HepG2 (cell line): ENCODE measurements around the gene FBXO28. TPM values are rescaled to one million over a fixed set of nuclear protein-coding genes. Genes with fewer than 3 reads are reported as not detected.

Experiments
- ARID5B ChIP-seq: IDR thresholded peaks from 2 replicates; pipeline ENCODE4 v1.4.0; 2020; ENCODE audit warnings: mild to moderate bottlenecking, missing genetic modification reagents
- NFYB ChIP-seq: sonication (generic); formaldehyde crosslinking; IDR thresholded peaks from 2 replicates; pipeline ENCODE4 v1.4.0; 2020; ENCODE audit warnings: missing genetic modification reagents
- PHB2 ChIP-seq: fragments of 450-650 bp; IDR thresholded peaks from 2 replicates; pipeline ENCODE4 v1.6.1; 2018; ENCODE audit not compliant: partially characterized antibody
- PHF8 ChIP-seq: sonication (generic); formaldehyde crosslinking; IDR thresholded peaks from 2 replicates; pipeline ENCODE4 v1.5.0; 2020; ENCODE audit warnings: missing genetic modification reagents
- PREB ChIP-seq: sonication (generic); formaldehyde crosslinking; IDR thresholded peaks from 2 replicates; pipeline ENCODE4 v1.4.0; 2020; ENCODE audit warnings: missing genetic modification reagents
- SSRP1 ChIP-seq: IDR thresholded peaks from 2 replicates; pipeline ENCODE4 v1.6.1; 2016; ENCODE audit warnings: control low read depth
- TCF7 ChIP-seq: sonication (generic); IDR thresholded peaks from 2 replicates; pipeline ENCODE4 v1.6.1; 2016; ENCODE audit warnings: antibody characterized with exemption, low read depth
- ZNF570 ChIP-seq: sonication (generic); formaldehyde crosslinking; IDR thresholded peaks from 2 replicates; pipeline ENCODE4 v1.4.0; 2020; ENCODE audit warnings: mild to moderate bottlenecking, missing genetic modification reagents, borderline replicate concordance
- ZNF589 ChIP-seq: sonication (generic); formaldehyde crosslinking; conservative IDR thresholded peaks from 2 replicates; pipeline ENCODE4 v1.8.0; 2022; ENCODE audit warnings: mild to moderate bottlenecking, moderate library complexity, missing genetic modification reagents
- ZNF703 ChIP-seq: sonication (generic); formaldehyde crosslinking; IDR thresholded peaks from 2 replicates; pipeline ENCODE4 v1.5.1; 2020; ENCODE audit warnings: missing genetic modification reagents, mild to moderate bottlenecking, moderate library complexity, borderline replicate concordance
- ZNF878 ChIP-seq: sonication (generic); formaldehyde crosslinking; IDR thresholded peaks from 2 replicates; pipeline ENCODE4 v1.8.1; 2023; ENCODE audit warnings: mild to moderate bottlenecking, missing genetic modification reagents, moderate library complexity
- polyA plus RNA-seq, 8 experiments: library from polyadenylated mRNA; depleted of rRNA in 3 of 8; stranded (reverse) in 7 of 8; unstranded in 1 of 8; fragments of >200 nt; fragmentation: Illumina TruSeq in 4 of 8; extraction: Trizol in 4 of 8; gene quantifications; 2 replicates each; pipeline versions ENCODE4 v1.2.1 to v1.2.3, GENCODE V29; 2011 to 2016; ENCODE audit warnings: low read depth in 4 of 8, missing spikeins in 1 of 8, mixed read lengths in 1 of 8; ENCODE audit not compliant: insufficient read depth in 1 of 8
- total RNA-seq, 5 experiments: library from RNA; depleted of rRNA; stranded (reverse); fragments of >200 nt; fragmentation: Illumina TruSeq; extraction: Trizol; gene quantifications; 2 replicates each; pipeline ENCODE4 v1.2.3, GENCODE V29; 2016; ENCODE audit warnings: low read depth in 1 of 5
- TF ChIP-seq, protein P1 (sequence below): sonication (generic); formaldehyde crosslinking; IDR thresholded peaks from 2 replicates; pipeline ENCODE4 v1.5.1; 2020; ENCODE audit warnings: mild to moderate bottlenecking, missing genetic modification reagents, borderline replicate concordance
- TF ChIP-seq, protein P2 (sequence below): conservative IDR thresholded peaks from 2 replicates; pipeline ENCODE4 v1.6.1; 2018; ENCODE audit warnings: missing genetic modification reagents
- TF ChIP-seq, protein P3 (sequence below): sonication (generic); formaldehyde crosslinking; conservative IDR thresholded peaks from 2 replicates; pipeline ENCODE4 v1.4.0; 2020; ENCODE audit warnings: missing genetic modification reagents

FBXO28 gene
- total and polyA plus RNA-seq, 2 of the 13 experiments (the other 11 are each of a cell fraction or from before 2014, with no cell fraction given), result 8.5 to 29.1 TPM

DNA sequence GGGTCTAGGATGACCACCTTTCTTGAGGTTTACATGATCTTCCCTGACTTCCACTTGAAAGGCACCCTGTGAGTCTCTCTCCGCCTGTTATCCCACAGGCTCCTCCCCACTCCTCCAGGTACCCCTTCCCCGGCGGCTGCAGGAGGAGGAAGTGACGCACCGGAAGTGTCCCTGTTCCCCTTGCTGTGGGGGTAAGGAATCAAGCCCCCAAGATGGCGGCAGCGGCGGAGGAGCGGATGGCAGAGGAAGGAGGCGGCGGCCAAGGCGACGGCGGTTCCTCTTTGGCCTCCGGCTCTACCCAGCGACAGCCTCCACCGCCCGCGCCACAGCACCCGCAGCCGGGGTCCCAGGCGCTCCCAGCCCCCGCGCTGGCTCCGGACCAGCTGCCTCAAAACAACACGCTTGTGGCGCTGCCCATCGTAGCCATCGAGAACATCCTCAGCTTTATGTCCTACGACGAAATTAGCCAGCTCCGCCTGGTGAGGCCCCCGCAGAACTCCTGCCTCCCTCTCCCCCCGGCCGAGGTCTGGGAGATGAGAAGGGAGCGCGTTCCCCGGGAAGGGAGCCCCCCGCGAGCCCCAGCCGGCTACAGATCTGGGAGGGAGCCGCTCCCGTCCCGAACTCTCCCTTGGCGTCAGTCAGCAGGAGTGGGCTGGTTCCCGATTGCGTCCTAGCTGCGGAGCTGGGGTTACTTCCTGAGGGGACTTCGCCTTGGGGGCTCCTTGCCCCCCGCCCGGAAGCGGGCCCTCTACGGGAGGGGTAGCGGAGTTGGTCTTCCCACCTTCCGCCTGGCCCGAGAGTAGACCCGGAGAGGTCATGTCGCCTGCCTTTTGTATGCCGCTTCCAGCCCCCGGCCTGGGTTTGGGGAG is at the start of gene FBXO28 (continued):
- TF ChIP-seq, protein P1, sequence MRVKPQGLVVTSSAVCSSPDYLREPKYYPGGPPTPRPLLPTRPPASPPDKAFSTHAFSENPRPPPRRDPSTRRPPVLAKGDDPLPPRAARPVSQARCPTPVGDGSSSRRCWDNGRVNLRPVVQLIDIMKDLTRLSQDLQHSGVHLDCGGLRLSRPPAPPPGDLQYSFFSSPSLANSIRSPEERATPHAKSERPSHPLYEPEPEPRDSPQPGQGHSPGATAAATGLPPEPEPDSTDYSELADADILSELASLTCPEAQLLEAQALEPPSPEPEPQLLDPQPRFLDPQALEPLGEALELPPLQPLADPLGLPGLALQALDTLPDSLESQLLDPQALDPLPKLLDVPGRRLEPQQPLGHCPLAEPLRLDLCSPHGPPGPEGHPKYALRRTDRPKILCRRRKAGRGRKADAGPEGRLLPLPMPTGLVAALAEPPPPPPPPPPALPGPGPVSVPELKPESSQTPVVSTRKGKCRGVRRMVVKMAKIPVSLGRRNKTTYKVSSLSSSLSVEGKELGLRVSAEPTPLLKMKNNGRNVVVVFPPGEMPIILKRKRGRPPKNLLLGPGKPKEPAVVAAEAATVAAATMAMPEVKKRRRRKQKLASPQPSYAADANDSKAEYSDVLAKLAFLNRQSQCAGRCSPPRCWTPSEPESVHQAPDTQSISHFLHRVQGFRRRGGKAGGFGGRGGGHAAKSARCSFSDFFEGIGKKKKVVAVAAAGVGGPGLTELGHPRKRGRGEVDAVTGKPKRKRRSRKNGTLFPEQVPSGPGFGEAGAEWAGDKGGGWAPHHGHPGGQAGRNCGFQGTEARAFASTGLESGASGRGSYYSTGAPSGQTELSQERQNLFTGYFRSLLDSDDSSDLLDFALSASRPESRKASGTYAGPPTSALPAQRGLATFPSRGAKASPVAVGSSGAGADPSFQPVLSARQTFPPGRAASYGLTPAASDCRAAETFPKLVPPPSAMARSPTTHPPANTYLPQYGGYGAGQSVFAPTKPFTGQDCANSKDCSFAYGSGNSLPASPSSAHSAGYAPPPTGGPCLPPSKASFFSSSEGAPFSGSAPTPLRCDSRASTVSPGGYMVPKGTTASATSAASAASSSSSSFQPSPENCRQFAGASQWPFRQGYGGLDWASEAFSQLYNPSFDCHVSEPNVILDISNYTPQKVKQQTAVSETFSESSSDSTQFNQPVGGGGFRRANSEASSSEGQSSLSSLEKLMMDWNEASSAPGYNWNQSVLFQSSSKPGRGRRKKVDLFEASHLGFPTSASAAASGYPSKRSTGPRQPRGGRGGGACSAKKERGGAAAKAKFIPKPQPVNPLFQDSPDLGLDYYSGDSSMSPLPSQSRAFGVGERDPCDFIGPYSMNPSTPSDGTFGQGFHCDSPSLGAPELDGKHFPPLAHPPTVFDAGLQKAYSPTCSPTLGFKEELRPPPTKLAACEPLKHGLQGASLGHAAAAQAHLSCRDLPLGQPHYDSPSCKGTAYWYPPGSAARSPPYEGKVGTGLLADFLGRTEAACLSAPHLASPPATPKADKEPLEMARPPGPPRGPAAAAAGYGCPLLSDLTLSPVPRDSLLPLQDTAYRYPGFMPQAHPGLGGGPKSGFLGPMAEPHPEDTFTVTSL, result no peak
- no peak for TF ChIP-seq ZNF878 (CRISPR knock-in tag)
- peak; percentile 95 for TF ChIP-seq PHF8 (CRISPR knock-in tag)
- TF ChIP-seq, protein P2, sequence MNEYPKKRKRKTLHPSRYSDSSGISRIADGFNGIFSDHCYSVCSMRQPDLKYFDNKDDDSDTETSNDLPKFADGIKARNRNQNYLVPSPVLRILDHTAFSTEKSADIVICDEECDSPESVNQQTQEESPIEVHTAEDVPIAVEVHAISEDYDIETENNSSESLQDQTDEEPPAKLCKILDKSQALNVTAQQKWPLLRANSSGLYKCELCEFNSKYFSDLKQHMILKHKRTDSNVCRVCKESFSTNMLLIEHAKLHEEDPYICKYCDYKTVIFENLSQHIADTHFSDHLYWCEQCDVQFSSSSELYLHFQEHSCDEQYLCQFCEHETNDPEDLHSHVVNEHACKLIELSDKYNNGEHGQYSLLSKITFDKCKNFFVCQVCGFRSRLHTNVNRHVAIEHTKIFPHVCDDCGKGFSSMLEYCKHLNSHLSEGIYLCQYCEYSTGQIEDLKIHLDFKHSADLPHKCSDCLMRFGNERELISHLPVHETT (CRISPR knock-in tag), result peak; percentile 70; the same call in 1 of the 2 replicates
- no peak for TF ChIP-seq ZNF570 (CRISPR knock-in tag)
- TF ChIP-seq ZNF703 (CRISPR knock-in tag), result peak; percentile 57; the same call in 1 of the 2 replicates
- no peak for TF ChIP-seq SSRP1 (CRISPR knock-in tag)
- TF ChIP-seq TCF7, result no peak
- TF ChIP-seq, protein P3, sequence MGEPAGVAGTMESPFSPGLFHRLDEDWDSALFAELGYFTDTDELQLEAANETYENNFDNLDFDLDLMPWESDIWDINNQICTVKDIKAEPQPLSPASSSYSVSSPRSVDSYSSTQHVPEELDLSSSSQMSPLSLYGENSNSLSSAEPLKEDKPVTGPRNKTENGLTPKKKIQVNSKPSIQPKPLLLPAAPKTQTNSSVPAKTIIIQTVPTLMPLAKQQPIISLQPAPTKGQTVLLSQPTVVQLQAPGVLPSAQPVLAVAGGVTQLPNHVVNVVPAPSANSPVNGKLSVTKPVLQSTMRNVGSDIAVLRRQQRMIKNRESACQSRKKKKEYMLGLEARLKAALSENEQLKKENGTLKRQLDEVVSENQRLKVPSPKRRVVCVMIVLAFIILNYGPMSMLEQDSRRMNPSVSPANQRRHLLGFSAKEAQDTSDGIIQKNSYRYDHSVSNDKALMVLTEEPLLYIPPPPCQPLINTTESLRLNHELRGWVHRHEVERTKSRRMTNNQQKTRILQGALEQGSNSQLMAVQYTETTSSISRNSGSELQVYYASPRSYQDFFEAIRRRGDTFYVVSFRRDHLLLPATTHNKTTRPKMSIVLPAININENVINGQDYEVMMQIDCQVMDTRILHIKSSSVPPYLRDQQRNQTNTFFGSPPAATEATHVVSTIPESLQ, result no peak
- no peak for TF ChIP-seq PREB (CRISPR knock-in tag)
- no peak for TF ChIP-seq ZNF589 (CRISPR knock-in tag)
- TF ChIP-seq ARID5B, result peak; percentile 45; the same call in 1 of the 2 replicates
- no peak for TF ChIP-seq NFYB (CRISPR knock-in tag)
- TF ChIP-seq PHB2, result no peak
